OCI-LY3 (cell line): ENCODE results near the gene TMEM53.

Experiments used
- CTCF ChIP-seq: fragments of 200-600, 300-600 bp; sonication (generic); IDR thresholded peaks from 2 replicates; pipeline ENCODE4 v1.5.1; 2014; ENCODE audit warnings: antibody characterized with exemption, low read length, low read depth
- EZH2phosphoT487 ChIP-seq: fragments of 200-600 bp; shearing (Covaris generic); IDR thresholded peaks from 2 replicates; pipeline ENCODE4 v1.6.1; 2018; ENCODE audit warnings: antibody characterized with exemption, mixed run types, low read depth

- TF ChIP-seq EZH2phosphoT487 (no peak), CTCF (no peak)
These were observed 37.3 kb downstream of the TMEM53 start for GRCh38 chr1:44636688-44637598.
